Coronary artery (tissue), 2 donors: ENCODE measurements around the gene C1QB.
A peak's percentile ranks its signal among the peaks of the same experiment; 100 is the strongest.
"Not testable (repeated sequence)": the region's sequence is repeated elsewhere in the genome, so short reads cannot be mapped to it uniquely, and the experiment has no call there.

ENCODE experiments used
- DNase-seq: peaks from one replicate; pipeline ENCODE4 v3.0.0-alpha.2; 2017; ENCODE audit warnings: low spot score
- H3K27ac ChIP-seq, 2 donors: fragments of 200-600 bp; sonication (generic); one replicate each; pipeline ENCODE4 v1.5.1; 2016 to 2019
- H3K4me3 ChIP-seq: fragments of 200-600 bp; sonication (generic); 2 replicates; pipeline ENCODE4 v1.5.1; 2016; ENCODE audit warnings: mild to moderate bottlenecking, moderate library complexity
- CTCF ChIP-seq: fragments of 200-600 bp; sonication (generic); IDR thresholded peaks from one replicate; pipeline ENCODE4 v1.5.1; 2019; ENCODE audit warnings: antibody characterized with exemption

The C1QB gene

GRCh38 chr1:22705586-22705985, 52.5 kb downstream of the C1QB start:
- DNase-seq: no peak
- Histone ChIP-seq H3K27ac (no peak overlapping the region), H3K4me3 (no peak overlapping the region)
- TF ChIP-seq CTCF: no peak

GRCh38 chr1:22706100-22706499, 53.1 kb downstream of the C1QB start:
- DNase-seq, H3K27ac ChIP-seq, H3K4me3 ChIP-seq: not testable (repeated sequence)

- DNase-seq: no peak
- no peak overlapping the region for H3K27ac ChIP-seq
- no peak overlapping the region for H3K4me3 ChIP-seq
- TF ChIP-seq CTCF: no peak
Measured at GRCh38 chr1:22708777-22709176, 55.7 kb downstream of the C1QB start.

GRCh38 chr1:22709227-22709626, 56.2 kb downstream of the C1QB start:
- no peak for TF ChIP-seq CTCF
- Histone ChIP-seq H3K4me3 (no peak overlapping the region), H3K27ac (no peak overlapping the region)
- DNase-seq: no peak

GRCh38 chr1:22709891-22710700, 57.1 kb downstream of the C1QB start:
- TF ChIP-seq CTCF: no peak
- no peak for DNase-seq
- Histone ChIP-seq H3K4me3 (peak overlapping the region; percentile 81), H3K27ac (peak overlapping the region in 1 of 2 donors; percentile 68)

GRCh38 chr1:22710701-22711049, 57.6 kb downstream of the C1QB start, which contains the start of gene EPHB2:
TSS of gene EPHB2 (plus strand) at chr1:22710839. CDS start at chr1:22710983, 144 bp downstream.
- Histone ChIP-seq H3K27ac (peak within 1 kb of the TSS in 1 of 2 donors; percentile 68), H3K4me3 (peak within 1 kb of the TSS; percentile 81)
- no peak for DNase-seq
- TF ChIP-seq CTCF: no peak

- Histone ChIP-seq H3K27ac (peak overlapping the region in 1 of 2 donors; percentile 68), H3K4me3 (peak overlapping the region; percentile 81)
- no peak for DNase-seq
- TF ChIP-seq CTCF: no peak
Measured at GRCh38 chr1:22711071-22711470, 58.0 kb downstream of the C1QB start.
